ENCODE results near the gene RNPS1. TPM values are rescaled to one million over a fixed set of nuclear protein-coding genes. Genes with fewer than 3 reads are reported as not detected.
"Not testable (repeated sequence)": the region's sequence is repeated elsewhere in the genome, so short reads cannot be mapped to it uniquely, and the experiment has no call there.

RNPS1 gene
- total RNA-seq, 1 experiment from 2014 or later, result 250 TPM

GRCh38 chr16:2271848-2272461 lies 4.0 kb upstream of the RNPS1 start:
- Histone ChIP-seq H3F3A (ENCODE audit: insufficient read depth, low read depth) (no peaks in the 10 kb centered on the region; the same call in 1 of the 2 replicates), H3K4me3 (no peak overlapping the region), H3K79me2 (ENCODE audit: low read depth) (peaks cover 17% of the 10 kb centered on the region), H3K27ac (no peak overlapping the region), H3K4me1 (replicated peaks; ENCODE audit: insufficient read depth) (no peaks in the 10 kb centered on the region), H3K9me3 (ENCODE audit: insufficient read depth, low read depth) (no peaks in the 10 kb centered on the region), H2AFZ (no peak overlapping the region), H4K20me1 (ENCODE audit: insufficient read depth) (peaks cover 4% of the 10 kb centered on the region), H3K4me2 (no peak overlapping the region), H3K9me2 (ENCODE audit: insufficient read depth) (no peaks in the 10 kb centered on the region), H3K36me3 (ENCODE audit: low read depth) (no peaks in the 10 kb centered on the region), H3K27me3 (ENCODE audit: insufficient read depth, low read depth) (no peaks in the 10 kb centered on the region)
- TF ChIP-seq, protein P1, sequence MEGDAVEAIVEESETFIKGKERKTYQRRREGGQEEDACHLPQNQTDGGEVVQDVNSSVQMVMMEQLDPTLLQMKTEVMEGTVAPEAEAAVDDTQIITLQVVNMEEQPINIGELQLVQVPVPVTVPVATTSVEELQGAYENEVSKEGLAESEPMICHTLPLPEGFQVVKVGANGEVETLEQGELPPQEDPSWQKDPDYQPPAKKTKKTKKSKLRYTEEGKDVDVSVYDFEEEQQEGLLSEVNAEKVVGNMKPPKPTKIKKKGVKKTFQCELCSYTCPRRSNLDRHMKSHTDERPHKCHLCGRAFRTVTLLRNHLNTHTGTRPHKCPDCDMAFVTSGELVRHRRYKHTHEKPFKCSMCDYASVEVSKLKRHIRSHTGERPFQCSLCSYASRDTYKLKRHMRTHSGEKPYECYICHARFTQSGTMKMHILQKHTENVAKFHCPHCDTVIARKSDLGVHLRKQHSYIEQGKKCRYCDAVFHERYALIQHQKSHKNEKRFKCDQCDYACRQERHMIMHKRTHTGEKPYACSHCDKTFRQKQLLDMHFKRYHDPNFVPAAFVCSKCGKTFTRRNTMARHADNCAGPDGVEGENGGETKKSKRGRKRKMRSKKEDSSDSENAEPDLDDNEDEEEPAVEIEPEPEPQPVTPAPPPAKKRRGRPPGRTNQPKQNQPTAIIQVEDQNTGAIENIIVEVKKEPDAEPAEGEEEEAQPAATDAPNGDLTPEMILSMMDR (conservative IDR thresholded peaks at IDR 0.05), result no peak
- no peak for TF ChIP-seq EZH2 (IDR thresholded peaks at IDR 0.05; ENCODE audit: low read depth)
- CTCF ChIA-PET, result no interaction called here
- intact Hi-C loops (cut with micrococcal nuclease; ENCODE audit: unreplicated experiment), result no loop called here
- no TSS peak for BruUV-seq (replicated peaks)
- POLR2A ChIA-PET (ENCODE audit: unreplicated experiment), result no interaction called here
- no peak for DNase-seq

DNA sequence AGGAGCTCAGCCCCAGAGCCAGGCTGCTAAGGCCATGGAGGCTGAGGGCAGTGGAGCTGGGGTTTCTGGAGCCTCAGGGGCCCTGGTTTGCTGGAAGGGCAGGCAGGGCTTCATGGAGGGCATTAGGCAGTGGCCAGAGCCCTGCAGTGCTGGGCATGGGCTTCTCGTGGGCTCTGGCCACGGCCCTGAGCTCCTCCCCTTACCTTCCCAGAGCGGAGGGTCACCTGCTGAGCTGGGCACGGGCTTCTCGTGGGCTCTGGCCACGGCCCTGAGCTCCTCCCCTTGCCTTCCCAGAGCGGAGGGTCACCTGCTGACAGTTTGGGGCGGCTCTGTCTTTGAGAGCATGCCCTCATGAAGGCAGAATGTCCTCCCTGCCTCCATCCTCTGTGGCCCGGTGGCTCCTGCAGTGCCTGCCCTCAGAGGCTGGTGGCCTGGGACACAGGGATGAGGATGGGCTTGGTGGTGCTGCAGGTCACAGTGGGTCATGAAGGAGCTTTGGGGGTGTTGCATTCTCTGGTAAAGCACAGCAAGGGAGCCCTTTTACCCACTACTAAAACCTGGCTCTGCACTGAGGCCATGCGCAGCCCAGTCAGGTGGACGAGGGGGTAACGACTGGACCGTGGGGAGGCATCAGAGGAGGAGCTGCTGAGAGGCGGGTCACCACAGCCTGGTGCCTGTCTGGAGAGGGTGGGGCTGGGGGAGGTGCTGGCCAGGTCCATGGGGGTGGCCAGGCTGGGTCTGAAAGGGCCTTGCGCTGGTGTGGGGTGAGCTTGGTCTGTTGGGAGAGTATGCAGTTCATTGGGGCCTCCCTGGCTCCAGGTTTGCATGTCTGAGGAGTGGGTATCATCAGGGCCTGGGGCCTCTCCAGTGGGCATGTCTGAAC lies 2.9 kb upstream of the RNPS1 start:
- ChIA-PET POLR2A (ENCODE audit: unreplicated experiment) (no interaction called here), CTCF (no interaction called here)
- Histone ChIP-seq H3K4me2 (no peak overlapping the region), H3K27ac (no peak overlapping the region), H2AFZ (no peak overlapping the region), H3F3A (ENCODE audit: insufficient read depth, low read depth) (peaks cover 5% of the 10 kb centered on the region; the same call in 1 of the 2 replicates), H3K36me3 (ENCODE audit: low read depth) (0 out of 2 replicates have a peak, but pooled peaks cover 2% of the 10 kb centered on the region), H3K27me3 (ENCODE audit: insufficient read depth, low read depth) (no peaks in the 10 kb centered on the region), H3K9me3 (ENCODE audit: insufficient read depth, low read depth) (no peaks in the 10 kb centered on the region), H3K4me1 (replicated peaks; ENCODE audit: insufficient read depth) (peaks cover 9% of the 10 kb centered on the region), H3K79me2 (ENCODE audit: low read depth) (peaks cover 28% of the 10 kb centered on the region), H4K20me1 (ENCODE audit: insufficient read depth) (peaks cover 15% of the 10 kb centered on the region), H3K4me3 (no peak overlapping the region), H3K9me2 (ENCODE audit: insufficient read depth) (no peaks in the 10 kb centered on the region)
- intact Hi-C loops (cut with micrococcal nuclease; ENCODE audit: unreplicated experiment), result no loop called here
- no peak for TF ChIP-seq EZH2 (IDR thresholded peaks at IDR 0.05; ENCODE audit: low read depth)
- no peak for DNase-seq
- BruUV-seq (replicated peaks), result no TSS peak

DNA sequence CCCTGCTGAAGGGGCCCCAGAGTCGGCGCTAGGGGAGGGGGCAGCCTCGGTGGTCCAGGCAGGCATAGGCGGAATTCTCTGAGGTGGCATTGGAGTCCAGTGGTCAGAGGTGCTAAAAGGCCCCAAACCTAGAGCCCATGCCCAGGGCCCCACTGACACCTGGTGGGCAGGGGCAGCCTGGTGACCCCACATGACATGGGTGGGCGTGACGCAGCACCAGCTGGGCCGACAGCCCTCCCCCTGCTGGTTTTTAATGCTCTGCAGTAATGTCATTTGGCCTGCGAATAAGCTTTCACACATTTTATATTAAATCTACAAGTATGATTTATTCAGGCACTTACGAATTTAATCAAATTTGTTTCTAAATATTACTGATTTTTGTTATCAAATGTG lies 2.1 kb upstream of the RNPS1 start:
- Histone ChIP-seq H3K36me3 (ENCODE audit: low read depth) (0 out of 2 replicates have a peak, but pooled peaks cover 3% of the 10 kb centered on the region), H3K79me2 (ENCODE audit: low read depth) (peaks cover 36% of the 10 kb centered on the region), H3K4me2 (no peak overlapping the region; the same call in 1 of the 2 replicates), H3K27me3 (ENCODE audit: insufficient read depth, low read depth) (no peaks in the 10 kb centered on the region), H3K27ac (no peak overlapping the region), H2AFZ (no peak overlapping the region), H3F3A (ENCODE audit: insufficient read depth, low read depth) (peaks cover 12% of the 10 kb centered on the region; the same call in 1 of the 2 replicates), H3K4me3 (no peak overlapping the region), H3K9me3 (ENCODE audit: insufficient read depth, low read depth) (no peaks in the 10 kb centered on the region), H3K4me1 (replicated peaks; ENCODE audit: insufficient read depth) (peaks cover 14% of the 10 kb centered on the region), H3K9me2 (ENCODE audit: insufficient read depth) (no peaks in the 10 kb centered on the region), H4K20me1 (ENCODE audit: insufficient read depth) (peaks cover 23% of the 10 kb centered on the region)
- intact Hi-C loops (cut with micrococcal nuclease; ENCODE audit: unreplicated experiment), result no loop called here
- no TSS peak for BruUV-seq (replicated peaks)
- TF ChIP-seq EZH2 (IDR thresholded peaks at IDR 0.05; ENCODE audit: low read depth), result no peak
- TF ChIP-seq, protein P1 (conservative IDR thresholded peaks at IDR 0.05), result no peak
- POLR2A ChIA-PET (ENCODE audit: unreplicated experiment), result no interaction called here
- no peak for DNase-seq
- CTCF ChIA-PET, result no interaction called here

DNA sequence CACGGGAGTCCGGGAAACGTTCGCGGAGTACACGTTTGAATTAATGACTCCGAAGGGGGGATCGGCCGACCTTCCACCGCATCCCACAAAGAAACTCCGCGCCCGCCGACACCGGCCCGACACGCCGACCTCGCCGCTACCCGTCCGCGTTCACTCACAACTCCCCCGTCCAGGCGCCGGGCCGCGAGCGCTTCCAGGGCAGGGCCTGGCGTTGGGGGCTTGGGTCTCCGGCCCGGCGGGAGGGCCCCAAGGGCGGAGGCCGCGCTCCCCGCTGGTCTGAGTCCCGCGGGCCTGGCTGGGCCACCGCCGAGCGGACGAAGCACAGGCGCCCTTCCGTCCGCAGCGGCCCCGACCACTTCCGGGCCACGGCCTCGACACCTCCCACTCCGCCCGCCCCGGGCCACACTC lies 417 bp downstream of the RNPS1 start:
- peaks cover 46% of the 10 kb centered on the region for H4K20me1 ChIP-seq (ENCODE audit: insufficient read depth)
- H3K27ac ChIP-seq, result peak overlapping the region; percentile 89
- H2AFZ ChIP-seq, result peak overlapping the region; percentile 90; the same call in 1 of the 2 replicates
- H3K9me3 ChIP-seq (ENCODE audit: insufficient read depth, low read depth); intact Hi-C loops (cut with micrococcal nuclease; ENCODE audit: unreplicated experiment); H3K36me3 ChIP-seq (ENCODE audit: low read depth); DNase-seq; H3K9me2 ChIP-seq (ENCODE audit: insufficient read depth); CTCF ChIA-PET; BruUV-seq (replicated peaks); H3K27me3 ChIP-seq (ENCODE audit: insufficient read depth, low read depth); POLR2A ChIA-PET (ENCODE audit: unreplicated experiment): not testable (repeated sequence)
- H3K79me2 ChIP-seq (ENCODE audit: low read depth), result peaks cover 61% of the 10 kb centered on the region
- peaks cover 26% of the 10 kb centered on the region; the same call in 1 of the 2 replicates for H3F3A ChIP-seq (ENCODE audit: insufficient read depth, low read depth)
- H3K4me2 ChIP-seq, result peak overlapping the region; percentile 94
- peak overlapping the region; percentile 92 for H3K4me3 ChIP-seq
- peaks cover 14% of the 10 kb centered on the region for H3K4me1 ChIP-seq (replicated peaks; ENCODE audit: insufficient read depth)

DNA sequence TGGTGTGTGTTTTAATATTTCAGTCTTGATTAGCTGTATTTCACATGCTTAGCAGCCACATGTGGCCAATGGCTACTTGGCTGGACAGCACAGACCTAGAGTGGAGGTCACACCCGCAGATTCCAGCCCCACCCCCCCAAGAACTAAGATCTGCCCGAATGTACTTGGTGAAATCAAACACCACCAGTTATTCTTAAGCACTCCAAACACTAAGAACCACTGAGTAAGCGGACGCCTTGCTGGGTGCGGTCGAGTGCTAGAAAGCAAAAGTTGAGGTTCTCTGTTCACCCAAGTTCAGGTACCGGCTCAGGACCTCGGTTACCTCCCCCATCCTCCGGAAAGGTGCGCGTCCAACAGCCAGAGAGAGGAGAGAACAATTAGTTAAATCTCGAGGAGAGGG lies 1.0 kb downstream of the RNPS1 start:
- intact Hi-C loops (cut with micrococcal nuclease; ENCODE audit: unreplicated experiment); H2AFZ ChIP-seq; H3K36me3 ChIP-seq (ENCODE audit: low read depth); CTCF ChIA-PET; POLR2A ChIA-PET (ENCODE audit: unreplicated experiment); H3K9me2 ChIP-seq (ENCODE audit: insufficient read depth); H3K27me3 ChIP-seq (ENCODE audit: insufficient read depth, low read depth); H3K9me3 ChIP-seq (ENCODE audit: insufficient read depth, low read depth): not testable (repeated sequence)
- Histone ChIP-seq H3K27ac (peak overlapping the region; percentile 89), H3K79me2 (ENCODE audit: low read depth) (peaks cover 67% of the 10 kb centered on the region), H3K4me1 (replicated peaks; ENCODE audit: insufficient read depth) (peaks cover 14% of the 10 kb centered on the region), H3K4me2 (peak overlapping the region; percentile 94), H3F3A (ENCODE audit: insufficient read depth, low read depth) (peaks cover 32% of the 10 kb centered on the region; the same call in 1 of the 2 replicates), H3K4me3 (peak overlapping the region; percentile 92), H4K20me1 (ENCODE audit: insufficient read depth) (peaks cover 52% of the 10 kb centered on the region)
- peak; percentile 24 to 55 for DNase-seq
- BruUV-seq (replicated peaks), result TSS peak; percentile 43

All from PC-9 (cell line).